ENCODE measurements around the gene ADCY2.
A peak's percentile ranks its signal among the peaks of the same experiment; 100 is the strongest.

ADCY2 gene

DNA sequence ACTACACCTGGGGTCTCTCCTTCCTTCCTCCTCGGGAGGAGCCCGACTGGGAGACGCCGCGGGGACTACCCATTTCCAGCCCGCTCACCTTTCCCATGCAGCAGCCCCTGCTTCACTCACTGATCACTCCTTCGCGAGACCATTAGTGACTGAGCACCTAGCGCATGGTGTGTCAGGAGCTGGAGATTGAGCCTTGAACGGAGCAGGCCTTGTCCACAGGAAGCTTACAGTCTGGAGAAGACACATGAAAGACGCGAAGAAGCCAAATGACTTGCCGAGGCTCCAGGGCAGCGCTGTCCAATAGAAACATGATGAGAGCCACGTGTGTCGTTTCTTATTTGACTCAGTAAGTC lies 455.3 kb downstream of the ADCY2 start:
- Histone ChIP-seq H3K4me3 (peak overlapping the region; percentile 44 to 54), H3K27ac (no peak overlapping the region), H3K4me1 (peaks cover 0 to 25% (median 17%) of the 10 kb centered on the region in 4 donors), H3K9me3 (no peaks in the 10 kb centered on the region), H3K36me3 (no peaks in the 10 kb centered on the region), H3K27me3 (peaks cover 0 to 23% of the 10 kb centered on the region in 2 donors)
- intact Hi-C loops (cut with DNase I; ENCODE audit: low total_unique reads) = no loop called here
- peak in 1 of 2 experiments; percentile 1 for TF ChIP-seq CTCF (IDR thresholded peaks at IDR 0.05)
- DNase-seq = no peak

GRCh38 chr5:7851617-7852289 lies 455.8 kb downstream of the ADCY2 start:
- intact Hi-C loops (cut with DNase I; ENCODE audit: low total_unique reads) = no loop called here
- H3K9me3 ChIP-seq = no peaks in the 10 kb centered on the region
- peaks cover 0 to 23% of the 10 kb centered on the region in 2 donors for H3K27me3 ChIP-seq
- no peak overlapping the region for H3K4me3 ChIP-seq
- H3K36me3 ChIP-seq = no peaks in the 10 kb centered on the region
- peaks cover 0 to 25% (median 17%) of the 10 kb centered on the region in 4 donors for H3K4me1 ChIP-seq
- no peak for DNase-seq
- no peak overlapping the region for H3K27ac ChIP-seq
- TF ChIP-seq CTCF (IDR thresholded peaks at IDR 0.05) = no peak

GRCh38 chr5:7852542-7852941 lies 456.6 kb downstream of the ADCY2 start:
- no peak overlapping the region for H3K4me3 ChIP-seq
- no peaks in the 10 kb centered on the region for H3K9me3 ChIP-seq
- peaks cover 0 to 23% of the 10 kb centered on the region in 2 donors for H3K27me3 ChIP-seq
- intact Hi-C loops (cut with DNase I; ENCODE audit: low total_unique reads) = no loop called here
- H3K27ac ChIP-seq = no peak overlapping the region
- TF ChIP-seq CTCF (IDR thresholded peaks at IDR 0.05) = no peak
- H3K4me1 ChIP-seq = peaks cover 0 to 25% (median 17%) of the 10 kb centered on the region in 4 donors
- DNase-seq = no peak
- peaks cover 0 to 3% (median 0%) of the 10 kb centered on the region in 3 donors for H3K36me3 ChIP-seq

- Histone ChIP-seq H3K9me3 (no peaks in the 10 kb centered on the region), H3K27me3 (peaks cover 0 to 20% of the 10 kb centered on the region in 2 donors), H3K27ac (no peak overlapping the region), H3K4me3 (no peak overlapping the region), H3K4me1 (peaks cover 0 to 25% (median 17%) of the 10 kb centered on the region in 4 donors), H3K36me3 (peaks cover 0 to 7% (median under 1%) of the 10 kb centered on the region in 3 donors)
- intact Hi-C loops (cut with DNase I; ENCODE audit: low total_unique reads) = no loop called here
- no peak for TF ChIP-seq CTCF (IDR thresholded peaks at IDR 0.05)
- no peak for DNase-seq
Measured at GRCh38 chr5:7852988-7853387, 457.1 kb downstream of the ADCY2 start.

DNA sequence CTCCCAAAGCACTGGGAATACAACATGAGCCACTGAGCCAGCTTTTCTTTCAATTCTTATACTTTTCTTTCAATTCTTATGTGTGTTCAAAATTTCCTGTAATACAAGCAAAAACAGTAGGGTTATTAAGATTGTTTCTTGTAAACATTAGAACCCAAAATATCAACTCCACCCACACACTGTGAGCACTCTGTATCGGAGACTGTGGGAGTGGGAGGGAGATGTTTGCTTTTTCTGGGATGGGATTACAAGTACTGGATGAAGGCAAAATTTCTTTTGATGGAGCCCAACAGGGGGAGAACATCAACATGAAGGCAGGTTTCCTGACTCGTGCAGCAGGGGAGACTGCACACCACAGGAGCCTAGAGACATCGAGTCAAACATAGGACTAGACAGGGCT lies 459.7 kb downstream of the ADCY2 start:
- intact Hi-C loops (cut with DNase I; ENCODE audit: low total_unique reads) = no loop called here
- Histone ChIP-seq H3K36me3 (peaks cover 19 to 31% (median 19%) of the 10 kb centered on the region in 3 donors), H3K27ac (no peak overlapping the region), H3K9me3 (no peaks in the 10 kb centered on the region), H3K4me3 (no peak overlapping the region), H3K27me3 (no peaks in the 10 kb centered on the region), H3K4me1 (peaks cover 0 to 12% (median 4%) of the 10 kb centered on the region in 4 donors)
- no peak for DNase-seq
- no peak for TF ChIP-seq CTCF (IDR thresholded peaks at IDR 0.05)
